CD8-positive, alpha-beta memory T cell (primary cell): ENCODE results near the gene ABHD12B. TPM values are rescaled to one million over a fixed set of nuclear protein-coding genes. Genes with fewer than 3 reads are reported as not detected.
A peak's percentile ranks its signal among the peaks of the same experiment; 100 is the strongest.

Experiments
- CTCF ChIA-PET: fragments of 350-600 bp; sonication (Branson Sonifier 250); formaldehyde crosslinking; loops from one replicate; lab custom pipeline; 2021; ENCODE audit warnings: antibody characterized with exemption; lab: Charles Lee
- POLR2A ChIA-PET: fragments of 350-600 bp; sonication (Branson Sonifier 250); formaldehyde crosslinking; loops from one replicate; lab custom pipeline; 2021; ENCODE audit warnings: antibody characterized with exemption; lab: Charles Lee
- DNase-seq, 5 donors: peaks; one replicate each; pipeline versions ENCODE4 v3.0.0 to v3.0.0-alpha.2; 2020 to 2022; ENCODE audit warnings: mixed read lengths in 1 of 5
- H3K27ac ChIP-seq: one replicate; pipeline ENCODE4 v1.7.0; 2013; ENCODE audit warnings: low read depth, mild to moderate bottlenecking, low read length, moderate library complexity
- H3K27me3 ChIP-seq: 2 replicates; pipeline ENCODE4 v1.7.0; 2013; ENCODE audit warnings: low read length, mild to moderate bottlenecking; ENCODE audit not compliant: insufficient read depth, poor library complexity, severe bottlenecking
- H3K36me3 ChIP-seq: 2 replicates; pipeline ENCODE4 v1.7.0; 2013; ENCODE audit warnings: mild to moderate bottlenecking, low read length, moderate library complexity; ENCODE audit not compliant: insufficient read depth
- H3K4me1 ChIP-seq: 2 replicates; pipeline ENCODE4 v1.7.0; 2013; ENCODE audit warnings: mild to moderate bottlenecking, low read length, moderate library complexity; ENCODE audit not compliant: insufficient read depth
- H3K4me3 ChIP-seq: 2 replicates; pipeline ENCODE4 v1.7.0; 2013; ENCODE audit warnings: mild to moderate bottlenecking, low read length
- H3K9me3 ChIP-seq: 2 replicates; pipeline ENCODE4 v1.7.0; 2013; ENCODE audit warnings: mild to moderate bottlenecking, low read length
- H3K27ac Mint-ChIP-seq, 8 donors: one replicate each; pipeline ENCODE4 v1.8.0; 2020 to 2021; ENCODE audit warnings: mixed read lengths in 8 of 8, mild to moderate bottlenecking in 6 of 8, inconsistent platforms in 3 of 8, moderate library complexity in 3 of 8
- H3K27me3 Mint-ChIP-seq, 2 donors: one replicate each; pipeline ENCODE4 v1.8.0; 2020 to 2021; ENCODE audit warnings: mixed read lengths in 2 of 2, mild to moderate bottlenecking in 1 of 2, moderate library complexity in 1 of 2
- H3K36me3 Mint-ChIP-seq, 3 donors: one replicate each; pipeline ENCODE4 v1.8.0; 2020 to 2021; ENCODE audit warnings: mixed read lengths in 3 of 3, inconsistent platforms in 1 of 3, mild to moderate bottlenecking in 1 of 3
- H3K4me1 Mint-ChIP-seq, 3 donors: one replicate each; pipeline ENCODE4 v1.8.0; 2020 to 2021; ENCODE audit warnings: mixed read lengths in 3 of 3, inconsistent platforms in 1 of 3, mild to moderate bottlenecking in 1 of 3
- H3K4me3 Mint-ChIP-seq, 7 donors: one replicate each; pipeline ENCODE4 v1.8.0; 2020 to 2021; ENCODE audit warnings: mixed read lengths in 7 of 7, mild to moderate bottlenecking in 6 of 7, moderate library complexity in 4 of 7, inconsistent platforms in 2 of 7
- H3K9me3 Mint-ChIP-seq, 5 donors: one replicate each; pipeline ENCODE4 v1.8.0; 2020 to 2022; ENCODE audit warnings: mixed read lengths in 5 of 5, mild to moderate bottlenecking in 3 of 5, moderate library complexity in 2 of 5, inconsistent platforms in 1 of 5
- polyA plus RNA-seq: library from polyadenylated mRNA; unstranded; fragments of 300-500 nt; fragmentation: Illumina TruSeq; gene quantifications from one replicate; pipeline ENCODE4 v1.2.3, GENCODE V29; 2021
- total RNA-seq, 2 experiments: library from RNA; stranded (reverse); gene quantifications; one replicate each; pipeline ENCODE4 v1.2.3, GENCODE V29; 2021

The ABHD12B gene
- total and polyA plus RNA-seq, 3 experiments from 2014 or later = not detected

DNA sequence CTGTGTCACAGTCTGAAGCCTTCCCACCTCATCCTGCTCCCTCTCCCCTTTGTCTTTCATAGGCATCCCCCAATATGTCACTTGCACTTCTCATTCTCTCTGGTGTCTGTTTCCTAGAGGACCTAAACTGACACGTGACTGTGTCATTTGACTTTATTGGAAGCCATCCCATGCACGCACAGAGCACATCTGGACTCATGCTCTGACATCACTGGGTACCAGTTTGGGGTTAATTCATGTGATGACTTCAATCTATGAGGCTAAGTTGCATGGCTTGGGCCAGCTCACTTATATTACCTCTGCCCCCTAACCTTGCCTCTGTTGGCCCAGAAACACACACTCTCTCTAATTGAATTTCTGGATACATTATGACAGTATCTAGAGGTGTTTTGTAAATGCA, 51.0 kb downstream of the ABHD12B start:
- peaks cover 0 to 48% of the 10 kb centered on the region in 2 donors for H3K27me3 Mint-ChIP-seq
- no peak overlapping the region for H3K4me3 Mint-ChIP-seq
- ChIA-PET POLR2A (no interaction called here), CTCF (no interaction called here)
- Histone ChIP-seq H3K4me1 (no peaks in the 10 kb centered on the region), H3K9me3 (no peaks in the 10 kb centered on the region), H3K27ac (no peak overlapping the region), H3K4me3 (no peak overlapping the region), H3K36me3 (no peaks in the 10 kb centered on the region), H3K27me3 (no peaks in the 10 kb centered on the region)
- no peak for DNase-seq
- no peaks in the 10 kb centered on the region for H3K36me3 Mint-ChIP-seq
- no peak overlapping the region for H3K27ac Mint-ChIP-seq
- no peaks in the 10 kb centered on the region for H3K9me3 Mint-ChIP-seq
- H3K4me1 Mint-ChIP-seq = no peaks in the 10 kb centered on the region

- Histone ChIP-seq H3K9me3 (no peaks in the 10 kb centered on the region), H3K4me3 (no peak overlapping the region), H3K4me1 (no peaks in the 10 kb centered on the region), H3K27ac (no peak overlapping the region), H3K27me3 (no peaks in the 10 kb centered on the region), H3K36me3 (no peaks in the 10 kb centered on the region)
- Mint-ChIP-seq H3K27ac (no peak overlapping the region), H3K27me3 (peaks cover 0 to 48% of the 10 kb centered on the region in 2 donors), H3K36me3 (no peaks in the 10 kb centered on the region), H3K9me3 (no peaks in the 10 kb centered on the region), H3K4me3 (no peak overlapping the region), H3K4me1 (no peaks in the 10 kb centered on the region)
- POLR2A ChIA-PET = no interaction called here
- DNase-seq = no peak
- CTCF ChIA-PET = no interaction called here
Observed at GRCh38 chr14:50924236-50924635, 52.4 kb downstream of the ABHD12B start.

- H3K4me1 ChIP-seq = no peaks in the 10 kb centered on the region
- Mint-ChIP-seq H3K27ac (no peak overlapping the region), H3K9me3 (no peaks in the 10 kb centered on the region), H3K27me3 (peaks cover 0 to 50% of the 10 kb centered on the region in 2 donors), H3K4me1 (no peaks in the 10 kb centered on the region), H3K4me3 (no peak overlapping the region), H3K36me3 (no peaks in the 10 kb centered on the region)
- H3K9me3 ChIP-seq = no peaks in the 10 kb centered on the region
- H3K36me3 ChIP-seq = no peaks in the 10 kb centered on the region
- ChIA-PET CTCF (no interaction called here), POLR2A (no interaction called here)
- H3K27me3 ChIP-seq = no peaks in the 10 kb centered on the region
- DNase-seq = no peak
- H3K4me3 ChIP-seq = no peak overlapping the region
- no peak overlapping the region for H3K27ac ChIP-seq
Observed at GRCh38 chr14:50924843-50925242, 53.0 kb downstream of the ABHD12B start.

DNA sequence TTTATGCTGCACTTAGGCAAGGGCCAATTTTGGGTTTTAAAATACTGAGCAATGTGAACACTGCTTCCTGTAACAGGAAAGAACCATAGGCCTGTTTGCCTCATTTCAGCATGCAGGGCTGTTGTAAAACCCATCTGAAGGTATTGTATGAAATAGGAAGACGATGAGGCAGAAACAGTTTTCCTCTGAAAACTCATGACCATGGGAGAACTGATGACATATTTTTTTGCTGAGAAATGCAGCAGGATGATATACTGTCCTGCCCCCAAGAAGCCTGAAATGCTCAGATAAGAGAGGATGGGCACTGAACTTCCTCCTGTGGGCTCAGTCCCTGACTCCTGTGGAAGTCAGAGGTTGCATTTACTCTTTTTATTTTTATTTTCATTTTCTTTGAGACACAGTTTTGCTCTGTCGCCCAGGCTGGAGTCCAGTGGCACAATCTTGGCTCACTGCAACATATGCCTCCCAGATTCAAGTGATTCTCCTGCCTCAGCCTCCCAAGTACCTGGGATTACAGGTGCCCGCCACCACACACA, 55.1 kb downstream of the ABHD12B start:
- no peaks in the 10 kb centered on the region for H3K36me3 ChIP-seq
- CTCF ChIA-PET = no interaction called here

DNA sequence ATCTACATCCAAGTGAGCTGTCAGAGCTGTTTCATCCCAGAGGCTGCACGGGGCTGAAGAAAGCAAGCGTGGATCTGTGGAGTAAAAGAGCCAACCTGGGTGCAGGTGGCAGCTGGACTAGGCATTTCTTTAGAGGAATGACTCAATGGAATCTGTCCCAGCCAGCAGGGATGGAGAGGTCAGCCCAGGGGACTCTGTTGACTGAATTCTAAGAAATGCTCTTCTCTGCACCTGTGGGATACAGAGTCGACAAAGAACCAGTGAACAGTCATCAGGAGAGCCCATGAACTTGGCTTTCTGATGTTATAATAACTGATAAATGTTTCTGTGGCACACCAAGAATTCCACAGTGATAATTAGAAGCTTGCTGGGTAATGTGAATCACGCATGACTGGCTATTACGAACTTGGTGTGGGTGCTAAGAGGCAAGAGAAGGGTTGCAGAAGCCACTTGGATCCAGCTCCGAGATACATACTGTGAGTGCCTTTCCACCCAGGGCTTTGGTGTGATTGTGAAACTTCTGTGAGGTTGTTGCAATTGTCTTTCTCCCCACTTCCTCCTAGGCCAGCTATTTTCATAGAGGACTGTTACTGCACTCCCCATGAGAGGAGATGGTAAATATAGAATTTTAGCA, 56.3 kb downstream of the ABHD12B start:
- H3K27ac ChIP-seq = no peak overlapping the region
- POLR2A ChIA-PET = no interaction called here
- CTCF ChIA-PET = no interaction called here

More for the DNA sequence above, 55.1 kb downstream of the ABHD12B start:
- H3K27ac Mint-ChIP-seq = no peak overlapping the region
- H3K9me3 Mint-ChIP-seq = no peaks in the 10 kb centered on the region
- no peaks in the 10 kb centered on the region for H3K4me1 ChIP-seq
- POLR2A ChIA-PET = no interaction called here
- peak overlapping the region; percentile 4 for H3K27ac ChIP-seq
- peaks cover 0 to 50% of the 10 kb centered on the region in 2 donors for H3K27me3 Mint-ChIP-seq
- no peak overlapping the region for H3K4me3 ChIP-seq
- no peak for DNase-seq
- no peaks in the 10 kb centered on the region for H3K9me3 ChIP-seq
- H3K4me1 Mint-ChIP-seq = no peaks in the 10 kb centered on the region
- no peaks in the 10 kb centered on the region for H3K36me3 Mint-ChIP-seq
- H3K27me3 ChIP-seq = no peaks in the 10 kb centered on the region
- no peak overlapping the region for H3K4me3 Mint-ChIP-seq

DNA sequence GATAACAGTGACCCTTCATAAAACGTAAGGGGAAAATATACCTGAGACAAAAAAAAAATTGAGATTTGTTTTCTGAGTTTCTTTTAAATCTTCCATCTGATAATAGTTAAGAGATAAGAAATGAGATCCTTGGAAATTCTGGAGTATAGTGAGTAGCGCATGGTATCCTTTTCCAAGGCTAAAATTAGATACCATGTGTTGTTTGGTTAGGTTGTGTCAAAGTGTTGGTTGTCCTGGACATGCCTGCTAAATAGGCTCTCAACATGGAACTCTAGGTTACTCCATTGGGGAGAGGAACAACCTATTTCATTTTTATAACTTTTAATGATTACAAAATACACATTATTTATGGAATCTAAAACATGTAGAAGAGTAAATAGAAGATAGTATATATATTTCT, 57.7 kb downstream of the ABHD12B start:
- CTCF ChIA-PET = no interaction called here
- Histone ChIP-seq H3K27ac (no peak overlapping the region), H3K36me3 (no peaks in the 10 kb centered on the region), H3K4me3 (no peak overlapping the region), H3K4me1 (no peaks in the 10 kb centered on the region), H3K9me3 (no peaks in the 10 kb centered on the region), H3K27me3 (no peaks in the 10 kb centered on the region)
- peaks cover 3 to 61% of the 10 kb centered on the region in 2 donors for H3K27me3 Mint-ChIP-seq
- no peak overlapping the region for H3K4me3 Mint-ChIP-seq
- no peaks in the 10 kb centered on the region for H3K9me3 Mint-ChIP-seq
- POLR2A ChIA-PET = no interaction called here
- no peak overlapping the region for H3K27ac Mint-ChIP-seq
- no peak for DNase-seq
- H3K4me1 Mint-ChIP-seq = no peaks in the 10 kb centered on the region
- no peaks in the 10 kb centered on the region for H3K36me3 Mint-ChIP-seq

More for the DNA sequence above, 56.3 kb downstream of the ABHD12B start:
- Mint-ChIP-seq H3K27ac (no peak overlapping the region), H3K36me3 (no peaks in the 10 kb centered on the region), H3K4me3 (no peak overlapping the region), H3K4me1 (no peaks in the 10 kb centered on the region), H3K9me3 (no peaks in the 10 kb centered on the region), H3K27me3 (peaks cover 3 to 54% of the 10 kb centered on the region in 2 donors)
- Histone ChIP-seq H3K27me3 (no peaks in the 10 kb centered on the region), H3K9me3 (no peaks in the 10 kb centered on the region), H3K4me3 (no peak overlapping the region), H3K4me1 (no peaks in the 10 kb centered on the region), H3K36me3 (no peaks in the 10 kb centered on the region)
- no peak for DNase-seq

GRCh38 chr14:50931559-50931958, 59.7 kb downstream of the ABHD12B start:
- POLR2A ChIA-PET = no interaction called here
- DNase-seq = no peak
- no peaks in the 10 kb centered on the region for H3K4me1 ChIP-seq
- no peak overlapping the region for H3K4me3 Mint-ChIP-seq
- no peaks in the 10 kb centered on the region for H3K9me3 ChIP-seq
- CTCF ChIA-PET = no interaction called here
- H3K9me3 Mint-ChIP-seq = no peaks in the 10 kb centered on the region
- H3K4me3 ChIP-seq = no peak overlapping the region
- H3K36me3 ChIP-seq = no peaks in the 10 kb centered on the region
- H3K36me3 Mint-ChIP-seq = no peaks in the 10 kb centered on the region
- peaks cover 5 to 60% of the 10 kb centered on the region in 2 donors for H3K27me3 Mint-ChIP-seq
- H3K4me1 Mint-ChIP-seq = no peaks in the 10 kb centered on the region
- no peak overlapping the region for H3K27ac Mint-ChIP-seq
- no peaks in the 10 kb centered on the region for H3K27me3 ChIP-seq
- H3K27ac ChIP-seq = no peak overlapping the region

DNA sequence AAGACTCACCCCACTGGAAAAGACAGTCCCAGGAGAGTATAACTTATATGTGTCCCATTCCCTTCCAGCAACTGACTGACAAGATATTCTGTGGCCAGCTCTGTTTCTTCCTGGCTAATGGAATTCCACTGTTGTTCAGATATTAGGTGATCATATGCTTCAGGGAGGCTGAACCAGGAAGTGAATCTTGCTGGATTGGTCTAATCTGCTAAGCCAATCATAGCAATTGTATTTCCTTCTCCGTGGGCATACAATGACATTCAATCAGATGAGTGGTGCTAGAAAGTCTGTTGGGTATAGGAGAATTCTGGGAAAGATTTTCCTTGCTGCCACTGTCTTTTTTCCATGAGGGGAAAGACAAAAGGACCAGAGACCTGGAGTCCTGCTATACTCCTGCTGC, 60.3 kb downstream of the ABHD12B start:
- no peaks in the 10 kb centered on the region for H3K4me1 Mint-ChIP-seq
- no peaks in the 10 kb centered on the region for H3K9me3 Mint-ChIP-seq
- H3K4me3 ChIP-seq = no peak overlapping the region
- H3K36me3 Mint-ChIP-seq = no peaks in the 10 kb centered on the region
- no peak overlapping the region for H3K27ac ChIP-seq
- no peaks in the 10 kb centered on the region for H3K36me3 ChIP-seq
- DNase-seq = no peak
- H3K27me3 ChIP-seq = no peaks in the 10 kb centered on the region
- CTCF ChIA-PET = no interaction called here
- H3K27ac Mint-ChIP-seq = no peak overlapping the region
- H3K27me3 Mint-ChIP-seq = peaks cover 5 to 60% of the 10 kb centered on the region in 2 donors
- no peaks in the 10 kb centered on the region for H3K9me3 ChIP-seq
- no peak overlapping the region for H3K4me3 Mint-ChIP-seq
- POLR2A ChIA-PET = no interaction called here
- no peaks in the 10 kb centered on the region for H3K4me1 ChIP-seq
